Keratinocyte (primary cell): ENCODE data around the gene METTL9. TPM values are rescaled to one million over a fixed set of nuclear protein-coding genes. Genes with fewer than 3 reads are reported as not detected.
"Not testable (repeated sequence)": the region's sequence is repeated elsewhere in the genome, so short reads cannot be mapped to it uniquely, and the experiment has no call there.

Experiments used
- DNase-seq: peaks from one replicate; pipeline ENCODE4 v3.0.0-alpha.2; 2011; ENCODE audit warnings: low read depth, missing footprints, low spot score
- FAIRE-seq: peaks from 2 replicates; lab custom pipeline; 2011; peaks lifted over from hg19 to GRCh38; lab: Jason Lieb, UNC
- H2AFZ ChIP-seq: 2 replicates; pipeline ENCODE4 v1.6.0; 2012; ENCODE audit warnings: low read length, control low read depth, inconsistent platforms; ENCODE audit not compliant: control insufficient read depth
- H3K27ac ChIP-seq: 2 replicates; pipeline ENCODE4 v1.5.1; 2011; ENCODE audit warnings: low read length; ENCODE audit not compliant: control insufficient read depth, insufficient read depth
- H3K27me3 ChIP-seq: 3 replicates; pipeline ENCODE4 v1.6.0; 2011; ENCODE audit warnings: low read length; ENCODE audit not compliant: control insufficient read depth, insufficient read depth; ENCODE audit errors: extremely low read depth
- H3K36me3 ChIP-seq, 2 experiments: 2 replicates in 1 of 2; 3 replicates in 1 of 2; pipeline ENCODE4 v1.5.1; 2011; ENCODE audit warnings: low read length in 2 of 2, mild to moderate bottlenecking in 1 of 2; ENCODE audit not compliant: control insufficient read depth in 2 of 2, insufficient read depth in 2 of 2; ENCODE audit errors: extremely low read depth in 1 of 2
- H3K4me1 ChIP-seq: 3 replicates; pipeline ENCODE4 v1.5.1; 2011; ENCODE audit warnings: low read length; ENCODE audit not compliant: control insufficient read depth, insufficient read depth; ENCODE audit errors: extremely low read depth
- H3K4me2 ChIP-seq: 3 replicates; pipeline ENCODE4 v1.6.0; 2011; ENCODE audit warnings: low read depth, low read length; ENCODE audit not compliant: control insufficient read depth, insufficient read depth; ENCODE audit errors: extremely low read depth
- H3K4me3 ChIP-seq, 3 experiments: fragments of 200-600 bp in 1 of 3; sonication (generic) in 1 of 3; 2 replicates in 2 of 3; 3 replicates in 1 of 3; pipeline ENCODE4 v1.5.1; 2011 to 2016; ENCODE audit warnings: low read length in 3 of 3, mild to moderate bottlenecking in 3 of 3, control low read depth in 2 of 3, inconsistent platforms in 1 of 3, low read depth in 1 of 3, mixed read lengths in 1 of 3, mixed run types in 1 of 3, moderate library complexity in 1 of 3; ENCODE audit not compliant: control insufficient read depth in 2 of 3, insufficient read depth in 2 of 3; ENCODE audit errors: extremely low read depth in 1 of 3
- H3K79me2 ChIP-seq: 2 replicates; pipeline ENCODE4 v1.6.0; 2012; ENCODE audit warnings: low read length; ENCODE audit not compliant: control insufficient read depth, insufficient read depth
- H3K9ac ChIP-seq: 3 replicates; pipeline ENCODE4 v1.6.0; 2011; ENCODE audit warnings: low read length; ENCODE audit not compliant: control insufficient read depth, insufficient read depth; ENCODE audit errors: extremely low read depth
- H3K9me1 ChIP-seq: 3 replicates; pipeline ENCODE4 v1.6.0; 2011; ENCODE audit warnings: low read length; ENCODE audit not compliant: control insufficient read depth, insufficient read depth; ENCODE audit errors: extremely low read depth
- H3K9me3 ChIP-seq: 2 replicates; pipeline ENCODE4 v1.5.1; 2012; ENCODE audit warnings: low read depth, low read length; ENCODE audit not compliant: control insufficient read depth
- H4K20me1 ChIP-seq: 3 replicates; pipeline ENCODE4 v1.6.0; 2011; ENCODE audit warnings: low read length; ENCODE audit not compliant: control insufficient read depth, insufficient read depth; ENCODE audit errors: extremely low read depth
- dilution Hi-C: fragments of 300-500 bp; cut with MboI; formaldehyde crosslinking; loops from one replicate; pipeline ENCODE4 v1.7.0; 2020; ENCODE audit warnings: low sequenced_read_pairs; ENCODE audit not compliant: extremely low pct_ligation_motif_present
- polyA plus RNA-seq, 5 experiments: library from polyadenylated mRNA; depleted of rRNA in 3 of 5; stranded (reverse) in 3 of 5; stranded (forward) in 1 of 5; unstranded in 1 of 5; fragments of >200 nt; gene quantifications; 1 replicate in 1 of 5; 2 replicates in 3 of 5; 3 replicates in 1 of 5; pipeline versions ENCODE4 v1.2.1 to v1.2.3, GENCODE V29; 2011 to 2012; ENCODE audit warnings: missing spikeins in 2 of 5, low read depth in 1 of 5, low replicate concordance in 1 of 5

Gene METTL9
- polyA plus RNA-seq, 1 donor (not counting 4 experiments of a cell fraction or from before 2014, with no cell fraction given), result 108 TPM

DNA sequence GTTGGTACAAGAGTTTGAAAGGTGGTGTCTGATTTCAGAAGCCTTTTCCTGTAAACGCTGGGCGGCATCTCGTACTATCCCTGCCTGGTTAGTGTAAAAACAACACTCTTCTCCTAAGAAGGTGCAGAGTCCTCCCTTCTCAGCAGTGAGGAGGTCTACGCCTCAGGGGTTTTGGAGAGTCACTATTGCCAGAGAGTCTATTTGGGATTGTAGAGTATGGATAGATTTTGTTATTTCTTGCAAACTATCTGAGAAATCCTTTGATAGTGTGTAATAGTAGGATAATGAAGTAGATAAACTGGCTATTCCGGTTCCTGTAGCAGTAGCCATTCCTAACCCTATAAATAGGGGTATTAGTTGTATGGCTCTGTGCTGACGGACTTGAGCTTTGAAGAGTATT, 31.5 kb downstream of the METTL9 start:
- peak overlapping the region; percentile 4 for H3K27ac ChIP-seq
- dilution Hi-C loops, H2AFZ ChIP-seq, H3K79me2 ChIP-seq, H3K27me3 ChIP-seq, H3K9me3 ChIP-seq, DNase-seq, H3K36me3 ChIP-seq, H4K20me1 ChIP-seq, H3K4me3 ChIP-seq, H3K9me1 ChIP-seq, H3K9ac ChIP-seq, FAIRE-seq: not testable (repeated sequence)
- peaks cover 11% of the 10 kb centered on the region for H3K4me1 ChIP-seq
- peak overlapping the region; percentile 60 for H3K4me2 ChIP-seq

DNA sequence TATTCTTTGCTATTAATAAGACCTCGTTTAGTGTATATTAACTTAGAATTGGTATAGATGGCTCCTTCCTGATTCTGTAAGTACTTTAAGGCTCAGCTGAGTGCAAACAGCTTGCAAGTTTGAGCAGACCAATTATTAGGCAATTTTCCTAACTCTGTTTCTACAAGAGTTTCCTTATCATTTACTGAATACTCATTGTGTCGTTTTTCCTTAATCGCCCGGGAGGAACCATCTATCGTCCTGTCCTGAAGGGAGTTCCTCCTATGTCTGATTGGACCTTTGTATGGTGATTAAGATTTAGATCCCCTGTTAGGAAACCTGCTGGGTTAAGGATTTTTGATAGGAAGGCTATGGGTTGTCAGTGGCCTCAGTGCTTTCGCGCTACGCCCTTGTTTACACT, 32.0 kb downstream of the METTL9 start:
- H3K79me2 ChIP-seq, H3K36me3 ChIP-seq, H3K4me3 ChIP-seq, H3K27ac ChIP-seq, FAIRE-seq, H3K9ac ChIP-seq, H3K27me3 ChIP-seq, H4K20me1 ChIP-seq, DNase-seq, dilution Hi-C loops, H3K9me1 ChIP-seq, H3K9me3 ChIP-seq, H2AFZ ChIP-seq: not testable (repeated sequence)
- Histone ChIP-seq H3K4me1 (peaks cover 11% of the 10 kb centered on the region), H3K4me2 (peak overlapping the region; percentile 22)

DNA sequence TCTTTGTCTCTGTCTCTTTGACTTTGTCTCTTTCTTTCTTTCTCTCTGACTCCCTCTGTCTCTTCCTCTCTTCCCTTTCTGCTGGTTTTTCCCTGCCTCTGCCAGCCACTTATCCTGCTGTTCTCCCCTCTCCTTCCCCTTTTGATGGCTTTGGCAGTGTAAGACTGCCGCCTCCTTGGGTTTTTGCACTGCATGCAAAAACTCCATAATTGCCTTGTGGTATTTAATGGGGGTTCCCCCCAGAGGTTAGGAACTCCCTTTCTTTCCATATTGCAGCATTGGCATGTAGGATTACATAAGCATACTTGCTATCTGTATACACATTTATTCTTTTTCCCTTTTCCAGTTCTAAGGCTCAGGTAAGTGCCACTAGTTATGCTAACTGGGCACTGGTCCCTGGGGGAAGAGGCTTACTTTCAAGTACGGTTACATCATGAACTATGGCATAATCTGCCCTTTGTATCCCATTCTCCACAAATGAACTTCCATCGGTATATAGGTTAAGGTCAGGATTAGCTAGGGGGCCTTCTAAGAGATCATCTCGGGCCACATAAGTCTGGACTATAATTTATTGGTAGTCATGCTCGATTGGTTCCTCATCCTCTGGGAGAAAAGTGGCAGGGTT, 32.7 kb downstream of the METTL9 start:
- H4K20me1 ChIP-seq, H3K9me3 ChIP-seq, FAIRE-seq, H3K9me1 ChIP-seq, H3K4me3 ChIP-seq, H3K27ac ChIP-seq, H3K27me3 ChIP-seq, H3K36me3 ChIP-seq, H3K4me2 ChIP-seq, H3K9ac ChIP-seq, DNase-seq, dilution Hi-C loops, H3K79me2 ChIP-seq, H2AFZ ChIP-seq: not testable (repeated sequence)
- H3K4me1 ChIP-seq, result peaks cover 11% of the 10 kb centered on the region
